Suprapubic skin (tissue), 4 donors: Measurements from ENCODE around the gene RELA. TPM values are rescaled to one million over a fixed set of nuclear protein-coding genes. Genes with fewer than 3 reads are reported as not detected.

ENCODE experiments used
- DNase-seq, 2 donors: peaks; one replicate each; pipeline ENCODE4 v3.0.0-alpha.2; 2019; ENCODE audit warnings: low spot score in 2 of 2
- H3K27ac ChIP-seq: fragments of 200-600 bp; sonication (generic); one replicate; pipeline ENCODE4 v1.5.1; 2019
- H3K27me3 ChIP-seq: fragments of 200-600 bp; sonication (generic); one replicate; pipeline ENCODE4 v1.5.1; 2019
- H3K36me3 ChIP-seq: fragments of 200-600 bp; sonication (generic); one replicate; pipeline ENCODE4 v1.5.1; 2019
- H3K4me1 ChIP-seq: fragments of 200-600 bp; sonication (generic); one replicate; pipeline ENCODE4 v1.5.1; 2019
- H3K4me3 ChIP-seq: fragments of 200-600 bp; sonication (generic); one replicate; pipeline ENCODE4 v1.5.1; 2019; ENCODE audit warnings: mild to moderate bottlenecking
- H3K9me3 ChIP-seq: fragments of 200-600 bp; sonication (generic); one replicate; pipeline ENCODE4 v1.5.1; 2019
- EP300 ChIP-seq: sonication (generic); formaldehyde crosslinking; IDR thresholded peaks from one replicate; pipeline ENCODE4 v1.6.1; 2017; ENCODE audit warnings: antibody characterized with exemption
- POLR2A ChIP-seq, 2 donors: fragments of 450-650 bp; IDR thresholded peaks; one replicate each; pipeline ENCODE4 v1.6.1; 2017; ENCODE audit warnings: antibody characterized with exemption in 2 of 2, mild to moderate bottlenecking in 2 of 2, moderate library complexity in 2 of 2
- POLR2AphosphoS5 ChIP-seq, 3 donors: sonication (generic); formaldehyde crosslinking; IDR thresholded peaks; one replicate each; pipeline ENCODE4 v1.6.1; 2017; ENCODE audit warnings: antibody characterized with exemption in 3 of 3
- WGBS: methylation state at CpG from one replicate; pipeline ENCODE4 v1.1.5; 2018; 5-methylcytosine and 5-hydroxymethylcytosine counted together
- total RNA-seq, 4 donors: library from RNA; depleted of rRNA; stranded (reverse); fragments of >200 nt; gene quantifications; one replicate each; pipeline ENCODE4 v1.1.0, GENCODE V29; 2016
- TF ChIP-seq, protein P1 (sequence below), 2 donors: fragments of 200-600 bp in 1 of 2; fragments of 450-650 bp in 1 of 2; sonication (generic) in 1 of 2; IDR thresholded peaks; one replicate each; pipeline ENCODE4 v1.5.1; 2016 to 2019; ENCODE audit warnings: antibody characterized with exemption in 2 of 2, mild to moderate bottlenecking in 1 of 2, moderate library complexity in 1 of 2

RELA gene
- total RNA-seq, 4 donors from 2014 or later, result 71.7 to 111 (median 93.5) TPM

DNA sequence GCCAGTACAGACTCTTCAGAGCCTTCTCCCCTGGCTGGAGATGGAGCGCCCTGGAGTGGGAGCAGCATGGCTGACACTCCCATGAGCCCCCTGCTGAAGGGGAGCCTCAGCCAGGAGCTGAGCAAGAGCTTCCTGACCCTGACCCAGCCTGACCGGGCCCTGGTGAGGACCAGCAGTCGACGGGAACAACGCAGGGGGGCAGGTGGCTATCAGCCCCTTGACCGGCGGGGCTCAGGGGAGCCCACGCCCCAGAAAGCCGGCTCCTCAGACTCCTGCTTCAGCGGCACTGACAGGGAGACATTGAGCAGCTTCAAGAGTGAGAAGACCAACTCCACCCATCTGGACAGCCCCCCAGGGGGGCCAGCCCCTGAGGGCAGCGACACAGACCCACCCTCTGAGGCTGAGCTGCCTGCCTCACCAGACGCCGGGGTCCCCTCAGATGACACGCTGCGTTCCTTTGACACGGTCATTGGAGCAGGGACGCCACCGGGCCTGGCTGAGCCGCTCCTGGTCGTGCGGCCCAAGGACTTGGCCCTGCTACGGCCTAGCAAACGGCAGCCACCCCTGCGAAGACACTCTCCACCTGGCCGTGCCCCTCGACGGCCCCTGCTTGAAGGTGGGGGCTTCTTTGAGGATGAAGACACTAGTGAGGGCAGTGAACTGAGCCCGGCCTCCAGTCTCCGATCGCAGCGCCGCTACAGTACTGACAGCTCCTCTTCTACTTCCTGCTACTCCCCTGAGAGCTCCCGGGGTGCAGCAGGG, 44.5 kb downstream of the RELA start:
- H3K27ac ChIP-seq, result no peak overlapping the region
- H3K4me1 ChIP-seq, result peaks cover 22% of the 10 kb centered on the region
- no peaks in the 10 kb centered on the region for H3K27me3 ChIP-seq
- H3K4me3 ChIP-seq, result no peak overlapping the region
- H3K9me3 ChIP-seq, result no peaks in the 10 kb centered on the region
- WGBS, result 92% methylated on average over 16 of the region's 33 CpGs
- DNase-seq, result no peak
- TF ChIP-seq POLR2A (IDR thresholded peaks at IDR 0.05) (no peak), POLR2AphosphoS5 (IDR thresholded peaks at IDR 0.05) (no peak), EP300 (no peak)
- TF ChIP-seq, protein P1, sequence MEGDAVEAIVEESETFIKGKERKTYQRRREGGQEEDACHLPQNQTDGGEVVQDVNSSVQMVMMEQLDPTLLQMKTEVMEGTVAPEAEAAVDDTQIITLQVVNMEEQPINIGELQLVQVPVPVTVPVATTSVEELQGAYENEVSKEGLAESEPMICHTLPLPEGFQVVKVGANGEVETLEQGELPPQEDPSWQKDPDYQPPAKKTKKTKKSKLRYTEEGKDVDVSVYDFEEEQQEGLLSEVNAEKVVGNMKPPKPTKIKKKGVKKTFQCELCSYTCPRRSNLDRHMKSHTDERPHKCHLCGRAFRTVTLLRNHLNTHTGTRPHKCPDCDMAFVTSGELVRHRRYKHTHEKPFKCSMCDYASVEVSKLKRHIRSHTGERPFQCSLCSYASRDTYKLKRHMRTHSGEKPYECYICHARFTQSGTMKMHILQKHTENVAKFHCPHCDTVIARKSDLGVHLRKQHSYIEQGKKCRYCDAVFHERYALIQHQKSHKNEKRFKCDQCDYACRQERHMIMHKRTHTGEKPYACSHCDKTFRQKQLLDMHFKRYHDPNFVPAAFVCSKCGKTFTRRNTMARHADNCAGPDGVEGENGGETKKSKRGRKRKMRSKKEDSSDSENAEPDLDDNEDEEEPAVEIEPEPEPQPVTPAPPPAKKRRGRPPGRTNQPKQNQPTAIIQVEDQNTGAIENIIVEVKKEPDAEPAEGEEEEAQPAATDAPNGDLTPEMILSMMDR (IDR thresholded peaks at IDR 0.05), result no peak
- peaks cover 59% of the 10 kb centered on the region for H3K36me3 ChIP-seq

DNA sequence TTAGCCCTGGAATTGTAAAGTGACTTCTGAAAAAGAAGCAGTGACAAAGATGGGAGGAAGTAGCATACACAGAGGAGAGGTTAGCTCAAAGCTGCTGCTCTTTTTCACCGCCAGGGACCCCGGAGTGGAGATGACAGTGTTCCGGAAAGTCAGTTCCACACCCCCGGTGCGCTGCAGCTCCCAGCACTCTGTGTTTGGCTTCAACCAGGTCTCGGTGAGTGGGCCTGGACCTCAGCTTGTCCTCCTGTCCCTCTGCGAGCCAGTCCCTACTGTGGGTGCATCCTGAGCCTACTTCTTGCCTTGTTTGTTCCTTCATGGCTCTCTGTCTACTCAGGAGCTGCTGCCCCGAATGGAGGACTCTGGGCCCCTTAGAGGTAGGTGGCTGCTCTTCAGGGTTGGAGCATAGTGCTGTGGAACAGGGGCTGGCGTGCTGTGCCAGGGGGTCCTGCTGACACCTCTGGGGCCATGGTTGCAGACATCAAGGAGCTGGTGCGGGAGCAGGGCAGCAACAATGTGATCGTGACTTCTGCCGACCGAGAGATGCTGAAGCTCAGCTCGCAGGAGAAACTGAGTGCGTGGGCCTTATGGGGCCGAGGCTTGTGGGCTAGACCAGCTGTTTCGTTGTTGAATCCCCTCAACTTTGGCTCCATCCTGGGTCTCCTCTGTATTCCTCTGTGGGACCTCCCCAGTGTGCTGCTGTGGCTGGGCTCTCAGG, 45.4 kb downstream of the RELA start:
- Histone ChIP-seq H3K4me3 (peak overlapping the region; percentile 83), H3K27ac (no peak overlapping the region), H3K36me3 (peaks cover 52% of the 10 kb centered on the region), H3K27me3 (no peaks in the 10 kb centered on the region), H3K9me3 (no peaks in the 10 kb centered on the region), H3K4me1 (peaks cover 31% of the 10 kb centered on the region)
- DNase-seq, result no peak
- TF ChIP-seq POLR2AphosphoS5 (IDR thresholded peaks at IDR 0.05), result no peak
- TF ChIP-seq, protein P1 (IDR thresholded peaks at IDR 0.05), result no peak
- TF ChIP-seq EP300, result no peak
- no peak for TF ChIP-seq POLR2A (IDR thresholded peaks at IDR 0.05)
- WGBS, result 90% methylated on average over 3 of the region's 17 CpGs

DNA sequence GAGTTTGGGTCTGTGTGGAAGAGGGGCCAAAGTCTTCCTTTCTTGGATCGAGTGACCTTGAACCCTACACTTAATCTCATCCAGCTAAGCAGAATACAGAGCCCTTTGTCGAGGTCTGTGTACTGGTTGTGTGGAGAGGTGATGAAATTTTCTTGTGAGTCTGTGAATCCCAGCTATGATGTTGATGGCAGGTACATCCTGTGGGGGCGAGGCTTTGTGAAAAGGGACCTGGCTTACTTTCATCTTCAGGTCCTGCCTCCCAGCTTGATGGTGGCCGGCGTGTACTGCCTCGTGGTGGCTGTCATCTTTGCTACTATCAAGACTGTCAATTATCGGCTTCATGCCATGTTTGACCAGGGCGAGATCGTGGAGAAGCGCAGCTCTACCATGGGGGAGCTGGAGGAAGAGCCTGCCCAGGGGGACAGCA, 46.1 kb downstream of the RELA start:
- Histone ChIP-seq H3K4me1 (peaks cover 38% of the 10 kb centered on the region), H3K36me3 (peaks cover 49% of the 10 kb centered on the region), H3K27ac (no peak overlapping the region), H3K9me3 (no peaks in the 10 kb centered on the region), H3K4me3 (peak overlapping the region; percentile 83), H3K27me3 (no peaks in the 10 kb centered on the region)
- WGBS, result 67% methylated on average over 6 of the region's 10 CpGs
- no peak for TF ChIP-seq EP300
- TF ChIP-seq POLR2A (IDR thresholded peaks at IDR 0.05), result no peak
- TF ChIP-seq, protein P1 (IDR thresholded peaks at IDR 0.05), result no peak
- TF ChIP-seq POLR2AphosphoS5 (IDR thresholded peaks at IDR 0.05), result no peak
- no peak for DNase-seq

DNA sequence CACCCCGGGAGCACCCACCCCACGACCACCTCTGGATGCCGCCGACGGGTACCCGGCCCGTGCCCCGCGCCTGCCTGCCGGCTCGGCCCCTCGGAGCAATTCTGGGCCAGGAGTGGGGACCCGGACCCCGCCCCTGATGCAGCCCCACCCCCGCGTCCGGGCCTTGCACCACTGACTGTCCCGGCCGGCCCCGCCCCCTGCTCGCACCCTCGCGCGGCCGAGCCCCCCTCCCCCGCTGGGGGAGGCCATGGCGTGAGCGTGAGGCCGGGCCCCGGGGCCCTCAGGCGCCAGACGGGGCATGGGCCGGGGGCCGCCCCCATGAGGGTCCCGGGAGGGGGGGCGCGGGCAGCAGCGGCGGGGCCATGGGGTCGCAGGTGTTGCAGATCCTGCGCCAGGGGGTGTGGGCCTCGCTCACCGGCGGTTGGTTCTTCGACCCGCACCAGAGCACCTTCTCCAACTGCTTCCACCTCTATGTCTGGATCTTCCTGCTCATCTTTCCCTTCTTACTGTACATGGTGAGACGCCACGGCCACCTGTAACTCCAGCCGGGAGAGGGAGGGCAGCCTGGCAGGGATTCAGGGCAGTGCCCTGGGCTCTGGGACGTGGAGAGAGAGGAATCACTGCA, 46.7 kb downstream of the RELA start:
- Histone ChIP-seq H3K4me3 (peak overlapping the region; percentile 83), H3K27ac (peak overlapping the region; percentile 86), H3K9me3 (no peaks in the 10 kb centered on the region), H3K4me1 (peaks cover 44% of the 10 kb centered on the region), H3K27me3 (no peaks in the 10 kb centered on the region), H3K36me3 (peaks cover 44% of the 10 kb centered on the region)
- no peak for DNase-seq
- 5% methylated on average over 8 of the region's 50 CpGs for WGBS
- TF ChIP-seq EP300, result no peak

DNA sequence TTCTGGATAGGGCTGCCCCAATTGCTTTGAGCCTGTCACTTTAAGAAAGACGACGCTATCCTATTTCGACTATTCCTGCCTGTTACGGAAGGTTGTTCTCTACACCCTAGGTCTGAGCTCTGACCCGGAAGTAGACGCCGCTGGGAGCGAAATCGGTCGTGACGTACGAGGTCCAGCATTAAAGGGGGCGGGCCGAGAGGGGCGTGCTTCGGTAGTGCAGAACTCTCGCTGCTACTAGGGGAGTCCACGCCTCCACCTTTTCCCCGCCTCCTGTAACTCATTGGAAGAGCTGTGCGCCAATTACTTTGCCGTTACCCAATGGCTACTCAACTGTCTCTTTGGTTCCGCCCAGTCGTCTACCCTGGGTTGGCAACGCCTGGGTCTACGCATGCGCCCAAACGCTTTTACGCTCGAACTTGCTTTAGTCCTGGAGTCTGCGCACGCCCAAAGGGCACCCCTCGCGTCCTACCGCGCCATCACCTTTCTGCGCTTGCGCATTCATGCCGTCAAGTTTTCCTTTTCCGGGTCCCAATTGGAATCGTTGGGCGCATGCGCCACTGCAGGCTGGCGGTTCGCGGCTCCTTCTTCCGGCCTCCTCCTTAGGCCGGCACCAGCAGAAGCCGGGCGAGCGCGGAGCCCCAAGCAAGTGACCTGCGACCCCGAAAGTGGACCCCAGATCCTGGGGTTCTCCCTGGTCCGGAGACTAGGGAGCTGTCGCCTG, 47.3 kb downstream of the RELA start, which contains the start of gene PCNX3:
Gene PCNX3 (plus strand): TSS at position 548 of the 721 bp plus-strand sequence. CDS start 536 bp downstream, outside the sequence.
- H3K4me3 ChIP-seq, result peak within 1 kb of the TSS; percentile 83
- DNase-seq, result peak; percentile 100
- peaks cover 50% of the 10 kb centered on the region for H3K4me1 ChIP-seq
- H3K27me3 ChIP-seq, result no peaks in the 10 kb centered on the region
- TF ChIP-seq POLR2AphosphoS5 (IDR thresholded peaks at IDR 0.05), result peak in 1 of 3 donors; percentile 42
- peak in 1 of 2 donors; percentile 27 for TF ChIP-seq POLR2A (IDR thresholded peaks at IDR 0.05)
- no peak for TF ChIP-seq EP300
- under 1% methylated on average over 36 of the region's 55 CpGs for WGBS
- H3K36me3 ChIP-seq, result peaks cover 42% of the 10 kb centered on the region
- H3K27ac ChIP-seq, result peak within 1 kb of the TSS; percentile 89
- no peaks in the 10 kb centered on the region for H3K9me3 ChIP-seq
